ENCODE data around the gene PDE3B.

- no peak for TF ChIP-seq MAX (CRISPR knock-in tag; IDR thresholded peaks at IDR 0.05)
- no peak for TF ChIP-seq BDP1 (IDR thresholded peaks at IDR 0.05; ENCODE audit: insufficient read depth, insufficient read length)
- TF ChIP-seq, protein P1, sequence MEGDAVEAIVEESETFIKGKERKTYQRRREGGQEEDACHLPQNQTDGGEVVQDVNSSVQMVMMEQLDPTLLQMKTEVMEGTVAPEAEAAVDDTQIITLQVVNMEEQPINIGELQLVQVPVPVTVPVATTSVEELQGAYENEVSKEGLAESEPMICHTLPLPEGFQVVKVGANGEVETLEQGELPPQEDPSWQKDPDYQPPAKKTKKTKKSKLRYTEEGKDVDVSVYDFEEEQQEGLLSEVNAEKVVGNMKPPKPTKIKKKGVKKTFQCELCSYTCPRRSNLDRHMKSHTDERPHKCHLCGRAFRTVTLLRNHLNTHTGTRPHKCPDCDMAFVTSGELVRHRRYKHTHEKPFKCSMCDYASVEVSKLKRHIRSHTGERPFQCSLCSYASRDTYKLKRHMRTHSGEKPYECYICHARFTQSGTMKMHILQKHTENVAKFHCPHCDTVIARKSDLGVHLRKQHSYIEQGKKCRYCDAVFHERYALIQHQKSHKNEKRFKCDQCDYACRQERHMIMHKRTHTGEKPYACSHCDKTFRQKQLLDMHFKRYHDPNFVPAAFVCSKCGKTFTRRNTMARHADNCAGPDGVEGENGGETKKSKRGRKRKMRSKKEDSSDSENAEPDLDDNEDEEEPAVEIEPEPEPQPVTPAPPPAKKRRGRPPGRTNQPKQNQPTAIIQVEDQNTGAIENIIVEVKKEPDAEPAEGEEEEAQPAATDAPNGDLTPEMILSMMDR (IDR thresholded peaks at IDR 0.05 in 2 of 3, conservative IDR thresholded peaks at IDR 0.05 in 1 of 3; ENCODE audit: insufficient read depth in 2 of 3, low read depth in 1 of 3, low read length in 3 of 3): no peak
- TF ChIP-seq ARNT (IDR thresholded peaks at IDR 0.05): no peak
- no peak for TF ChIP-seq CEBPB (tag; IDR thresholded peaks at IDR 0.05)
- no peak for TF ChIP-seq ZNF395 (CRISPR knock-in tag; IDR thresholded peaks at IDR 0.05)
- no peak for TF ChIP-seq POLR2A (conservative IDR thresholded peaks at IDR 0.05)
- TF ChIP-seq TAF1 (IDR thresholded peaks at IDR 0.05; ENCODE audit: control insufficient read depth, extremely low read depth, insufficient read depth, low read length, severe bottlenecking): no peak
- no peak for TF ChIP-seq TBP (optimal IDR thresholded peaks at IDR 0.05; ENCODE audit: low read depth, low read length)
- TF ChIP-seq TARDBP (IDR thresholded peaks at IDR 0.05): no peak
- no peak for TF ChIP-seq KDM1A (IDR thresholded peaks at IDR 0.05)
- no peak for TF ChIP-seq ATF1 (CRISPR knock-in tag; IDR thresholded peaks at IDR 0.05)
- TF ChIP-seq ATF1 (tag; IDR thresholded peaks at IDR 0.05): no peak
These were observed 97.6 kb downstream of the PDE3B start for GRCh38 chr11:14741195-14741594.

Data from K562 (cell line).